ENCODE results near the gene TMEM88. TPM values are rescaled to one million over a fixed set of nuclear protein-coding genes. Genes with fewer than 3 reads are reported as not detected.
A peak's percentile ranks its signal among the peaks of the same experiment; 100 is the strongest.
"Not testable (repeated sequence)": the region's sequence is repeated elsewhere in the genome, so short reads cannot be mapped to it uniquely, and the experiment has no call there.

The TMEM88 gene
- total RNA-seq, 4 donors from 2014 or later, result 9.2 to 41.7 (median 25.6) TPM

DNA sequence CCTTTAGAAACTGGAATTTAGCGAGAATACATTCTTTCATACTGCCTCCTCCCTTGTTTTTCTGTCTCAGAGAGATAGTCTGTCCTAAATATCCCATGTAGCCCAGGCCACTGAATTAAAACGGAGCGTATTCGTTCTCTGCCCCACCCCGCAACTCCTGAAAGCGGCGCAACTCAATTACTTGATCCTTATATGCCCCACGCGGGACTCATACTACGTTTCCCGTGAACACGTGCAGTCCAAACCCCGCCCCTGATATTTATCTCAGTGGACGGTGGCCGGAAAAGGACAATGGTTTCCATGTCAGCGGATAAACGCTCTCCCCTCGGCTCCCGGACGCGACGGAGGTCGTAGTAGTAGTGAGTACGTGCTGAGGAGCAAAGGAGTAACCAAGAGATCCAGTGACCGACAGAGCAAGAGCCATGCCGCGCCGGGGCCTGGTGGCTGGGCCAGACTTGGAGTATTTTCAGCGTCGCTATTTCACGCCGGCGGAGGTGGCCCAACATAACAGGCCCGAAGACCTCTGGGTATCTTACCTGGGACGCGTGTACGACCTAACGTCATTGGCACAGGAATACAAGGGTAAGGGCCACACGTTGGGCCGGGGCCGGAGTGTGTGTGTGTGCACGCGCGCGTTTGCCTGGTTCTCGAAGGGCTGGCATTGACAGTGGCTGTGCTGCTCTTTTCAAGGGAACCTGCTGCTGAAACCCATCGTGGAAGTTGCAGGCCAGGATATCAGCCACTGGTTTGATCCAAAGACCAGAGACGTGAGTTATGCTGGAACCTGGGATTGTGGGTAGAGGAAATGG is 3.1 kb downstream of the TMEM88 start, which contains the start of gene CYB5D1:
Gene CYB5D1 (plus strand): TSS at position 291 of the 809 bp plus-strand sequence. CDS start 132 bp downstream, at position 423.
- Histone ChIP-seq H3K9me3 (no peaks in the 10 kb centered on the region), H3K4me1 (peaks cover 0 to 36% (median 30%) of the 10 kb centered on the region in 4 donors), H3K27ac (peak within 1 kb of the TSS; percentile 86 to 97 (median 92)), H3K27me3 (no peaks in the 10 kb centered on the region), H3K4me3 (peak within 1 kb of the TSS; percentile 66 to 78 (median 69)), H3K36me3 (peaks cover 0 to 33% (median 4%) of the 10 kb centered on the region in 3 donors)
- WGBS, 2 donors, result 1% methylated on average over 42 to 48 of the region's 48 CpGs
- TF ChIP-seq POLR2A (IDR thresholded peaks at IDR 0.05), result peak; percentile 39 to 52
- TF ChIP-seq, protein P1, sequence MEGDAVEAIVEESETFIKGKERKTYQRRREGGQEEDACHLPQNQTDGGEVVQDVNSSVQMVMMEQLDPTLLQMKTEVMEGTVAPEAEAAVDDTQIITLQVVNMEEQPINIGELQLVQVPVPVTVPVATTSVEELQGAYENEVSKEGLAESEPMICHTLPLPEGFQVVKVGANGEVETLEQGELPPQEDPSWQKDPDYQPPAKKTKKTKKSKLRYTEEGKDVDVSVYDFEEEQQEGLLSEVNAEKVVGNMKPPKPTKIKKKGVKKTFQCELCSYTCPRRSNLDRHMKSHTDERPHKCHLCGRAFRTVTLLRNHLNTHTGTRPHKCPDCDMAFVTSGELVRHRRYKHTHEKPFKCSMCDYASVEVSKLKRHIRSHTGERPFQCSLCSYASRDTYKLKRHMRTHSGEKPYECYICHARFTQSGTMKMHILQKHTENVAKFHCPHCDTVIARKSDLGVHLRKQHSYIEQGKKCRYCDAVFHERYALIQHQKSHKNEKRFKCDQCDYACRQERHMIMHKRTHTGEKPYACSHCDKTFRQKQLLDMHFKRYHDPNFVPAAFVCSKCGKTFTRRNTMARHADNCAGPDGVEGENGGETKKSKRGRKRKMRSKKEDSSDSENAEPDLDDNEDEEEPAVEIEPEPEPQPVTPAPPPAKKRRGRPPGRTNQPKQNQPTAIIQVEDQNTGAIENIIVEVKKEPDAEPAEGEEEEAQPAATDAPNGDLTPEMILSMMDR (IDR thresholded peaks at IDR 0.05), result no peak
- peak; percentile 44 to 88 for TF ChIP-seq EP300 (IDR thresholded peaks at IDR 0.05)
- peak; percentile 84 to 99 for DNase-seq (ENCODE audit: low spot score in 2 of 2)

DNA sequence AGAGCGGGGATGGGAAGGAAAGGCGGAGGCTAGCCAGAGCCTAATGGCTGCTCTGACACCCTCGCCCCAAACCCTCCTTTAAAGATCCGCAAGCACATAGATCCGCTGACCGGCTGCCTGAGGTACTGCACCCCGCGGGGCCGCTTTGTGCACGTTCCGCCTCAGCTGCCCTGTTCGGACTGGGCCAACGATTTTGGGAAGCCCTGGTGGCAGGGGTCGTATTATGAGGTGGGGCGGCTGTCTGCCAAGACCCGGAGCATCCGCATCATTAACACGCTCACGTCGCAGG is 3.6 kb downstream of the TMEM88 start:
- DNase-seq (ENCODE audit: low spot score in 2 of 2), result no peak
- WGBS, 2 donors, result 15 to 32% methylated on average over 20 of the region's 20 CpGs
- peaks cover 0 to 38% (median 30%) of the 10 kb centered on the region in 4 donors for H3K4me1 ChIP-seq

DNA sequence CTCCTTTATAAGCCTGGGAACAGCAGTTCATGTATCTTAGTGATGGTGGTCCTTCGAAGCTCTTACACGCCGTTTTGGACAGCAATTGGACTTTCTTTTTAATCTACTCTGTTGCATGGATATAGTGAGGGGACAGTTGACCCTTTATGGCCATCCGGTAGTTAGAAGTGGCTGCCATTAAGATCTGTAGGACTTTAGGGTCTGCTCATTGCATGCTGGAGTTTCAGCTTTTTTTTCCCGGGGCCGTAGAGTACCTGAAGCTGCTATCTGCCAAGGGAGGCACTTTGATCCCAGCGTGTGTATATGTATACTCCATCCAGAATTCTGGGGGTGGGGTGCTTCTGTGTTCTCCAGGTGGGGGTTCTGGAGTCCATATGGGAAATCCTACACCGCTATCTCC is 4.2 kb downstream of the TMEM88 start:
- peaks cover 0 to 38% (median 30%) of the 10 kb centered on the region in 4 donors for H3K4me1 ChIP-seq
- TF ChIP-seq, protein P1 (IDR thresholded peaks at IDR 0.05), result no peak
- H3K27ac ChIP-seq, result no peak overlapping the region
- peak overlapping the region in 2 of 4 donors; percentile 67 to 71 for H3K4me3 ChIP-seq
- DNase-seq (ENCODE audit: low spot score in 2 of 2), result no peak
- no peaks in the 10 kb centered on the region for H3K27me3 ChIP-seq
- peaks cover 0 to 22% (median 0%) of the 10 kb centered on the region in 3 donors for H3K36me3 ChIP-seq
- no peaks in the 10 kb centered on the region for H3K9me3 ChIP-seq
- WGBS, 2 donors, result 77 to 80% methylated on average over 8 of the region's 8 CpGs

More for the DNA sequence above, 3.6 kb downstream of the TMEM88 start:
- Histone ChIP-seq H3K4me3 (peak overlapping the region; percentile 66 to 78 (median 69)), H3K27ac (peak overlapping the region; percentile 86 to 97 (median 92)), H3K9me3 (no peaks in the 10 kb centered on the region), H3K27me3 (no peaks in the 10 kb centered on the region), H3K36me3 (peaks cover 0 to 28% (median 0%) of the 10 kb centered on the region in 3 donors)
- TF ChIP-seq POLR2A (IDR thresholded peaks at IDR 0.05) (no peak), EP300 (IDR thresholded peaks at IDR 0.05) (no peak)
- TF ChIP-seq, protein P1 (IDR thresholded peaks at IDR 0.05), result peak in 3 of 5 experiments; percentile 15 to 53 (median 19)

DNA sequence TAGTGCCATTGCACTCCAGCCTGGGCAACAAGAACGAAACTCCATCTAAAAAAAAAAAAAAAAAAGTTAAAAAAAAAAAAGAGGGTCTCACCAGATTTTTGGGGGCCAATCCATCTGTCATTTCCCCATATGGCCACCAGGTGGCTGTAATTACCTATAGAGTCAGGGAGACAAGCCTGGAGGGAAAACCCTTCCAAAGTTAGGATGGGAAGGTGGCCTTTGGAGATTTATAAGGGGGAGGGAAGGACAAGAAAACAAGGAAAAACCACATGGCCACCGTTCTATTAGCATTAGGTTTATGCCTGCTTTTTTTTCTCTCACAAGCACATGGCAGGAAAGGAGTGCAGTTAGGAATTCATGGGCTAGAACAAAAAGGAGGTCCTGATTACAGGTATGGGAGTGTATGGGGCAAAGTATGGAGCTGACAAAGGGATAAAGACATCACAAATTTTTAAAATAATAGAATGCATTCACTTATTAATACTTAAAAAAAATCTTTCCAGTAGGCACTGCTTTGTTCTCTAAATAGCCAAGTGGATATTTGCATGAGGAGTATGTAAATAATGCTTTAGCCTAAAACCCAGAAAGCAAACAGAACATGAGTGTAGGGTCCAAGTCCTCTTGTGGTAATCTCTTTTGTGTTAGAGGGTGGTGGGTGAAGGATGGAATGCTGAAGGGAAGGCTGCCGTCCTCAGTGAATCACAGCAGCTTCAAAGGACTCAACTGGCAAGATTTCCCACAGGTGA is 8.0 kb downstream of the TMEM88 start:
- peak; percentile 26 to 71 for DNase-seq (ENCODE audit: low spot score in 2 of 2)
- Histone ChIP-seq H3K27ac (no peak overlapping the region), H3K9me3 (no peaks in the 10 kb centered on the region), H3K4me1 (peaks cover 0 to 18% (median 11%) of the 10 kb centered on the region in 4 donors), H3K27me3 (no peaks in the 10 kb centered on the region), H3K36me3 (peaks cover 0 to 30% (median 0%) of the 10 kb centered on the region in 3 donors), H3K4me3 (no peak overlapping the region)
- WGBS, 2 donors, result 32 to 39% methylated on average over 3 of the region's 3 CpGs
- TF ChIP-seq, protein P1 (IDR thresholded peaks at IDR 0.05), result peak; percentile 53 to 87 (median 84)
- TF ChIP-seq EP300 (IDR thresholded peaks at IDR 0.05), result peak in 1 of 2 donors; percentile 7
- TF ChIP-seq POLR2A (IDR thresholded peaks at IDR 0.05), result no peak

DNA sequence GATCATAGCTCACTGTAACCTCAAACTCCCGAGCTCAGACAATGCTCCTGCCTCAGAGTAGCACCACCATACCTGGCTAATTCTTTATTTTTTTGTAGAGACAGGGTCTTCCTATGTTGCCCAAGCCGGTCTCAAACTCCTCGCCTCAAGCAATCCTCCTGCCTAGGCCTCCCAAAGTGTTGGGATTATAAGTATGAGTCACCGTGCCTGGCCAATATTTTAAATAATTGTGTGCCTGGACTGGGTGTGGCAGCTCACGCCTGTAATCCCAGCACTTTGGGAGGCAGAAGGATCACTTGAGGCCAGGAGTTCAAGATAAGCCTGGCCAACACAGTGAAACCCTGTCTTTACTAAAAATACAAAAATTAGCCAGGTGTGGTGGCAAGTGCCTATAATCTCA is 9.5 kb downstream of the TMEM88 start:
- H3K4me1 ChIP-seq; H3K4me3 ChIP-seq; DNase-seq (ENCODE audit: low spot score in 2 of 2); H3K9me3 ChIP-seq; H3K27ac ChIP-seq; H3K27me3 ChIP-seq: not testable (repeated sequence)
- 75 to 84% methylated on average over 5 of the region's 5 CpGs for WGBS, 2 donors
- H3K36me3 ChIP-seq, result peaks cover 0 to 29% (median 0%) of the 10 kb centered on the region in 3 donors

Data from tibial nerve (tissue), 4 donors.